Sigmoid colon (tissue), 7 donors: ENCODE measurements around the gene HEPHL1. TPM values are rescaled to one million over a fixed set of nuclear protein-coding genes. Genes with fewer than 3 reads are reported as not detected.
"Not testable (repeated sequence)": the region's sequence is repeated elsewhere in the genome, so short reads cannot be mapped to it uniquely, and the experiment has no call there.

ENCODE experiments used
- DNase-seq: peaks from one replicate; pipeline ENCODE4 v3.0.0-alpha.2; 2019
- H3K27ac ChIP-seq, 4 donors: fragments of 200-600 bp; sonication (generic); one replicate each; pipeline ENCODE4 v1.5.1; 2016 to 2019; ENCODE audit warnings: mild to moderate bottlenecking in 1 of 4
- H3K27me3 ChIP-seq, 3 donors: fragments of 200-600 bp; sonication (generic); one replicate each; pipeline ENCODE4 v1.5.1; 2019; ENCODE audit warnings: mild to moderate bottlenecking in 1 of 3
- H3K36me3 ChIP-seq, 4 donors: fragments of 200-600 bp; sonication (generic); one replicate each; pipeline ENCODE4 v1.5.1; 2016 to 2019
- H3K4me1 ChIP-seq, 4 donors: fragments of 200-600 bp; sonication (generic); one replicate each; pipeline ENCODE4 v1.5.1; 2017 to 2019
- H3K4me3 ChIP-seq, 4 donors: fragments of 200-600 bp; sonication (generic); one replicate each; pipeline ENCODE4 v1.5.1; 2017 to 2019; ENCODE audit warnings: mild to moderate bottlenecking in 2 of 4, moderate library complexity in 1 of 4
- H3K9me3 ChIP-seq, 4 donors: fragments of 200-600 bp in 3 of 4; sonication (generic) in 3 of 4; one replicate each; pipeline versions ENCODE4 v1.5.1 to v1.6.1; 2013 to 2019
- CTCF ChIP-seq, 4 experiments: fragments of 450-650 bp in 3 of 4; fragments of 200-600 bp in 1 of 4; IDR thresholded peaks; one replicate each; pipeline ENCODE4 v1.5.1; 2016 to 2019; ENCODE audit warnings: antibody characterized with exemption in 4 of 4, mild to moderate bottlenecking in 3 of 4, moderate library complexity in 2 of 4
- EP300 ChIP-seq, 4 donors: sonication (generic); formaldehyde crosslinking; IDR thresholded peaks; one replicate each; pipeline ENCODE4 v1.6.1; 2017; ENCODE audit warnings: antibody characterized with exemption in 4 of 4
- POLR2A ChIP-seq, 2 donors: fragments of 450-650 bp; IDR thresholded peaks; one replicate each; pipeline ENCODE4 v1.6.1; 2016; ENCODE audit warnings: antibody characterized with exemption in 2 of 2, mild to moderate bottlenecking in 2 of 2, moderate library complexity in 2 of 2
- POLR2AphosphoS5 ChIP-seq, 4 donors: sonication (generic); formaldehyde crosslinking; IDR thresholded peaks; one replicate each; pipeline ENCODE4 v1.6.1; 2017; ENCODE audit warnings: antibody characterized with exemption in 4 of 4
- WGBS, 2 donors: extraction: QIAGEN DNeasy Blood & Tissue Kit; methylation state at CpG; one replicate each; pipeline ENCODE4 v1.1.7; 2013; 5-methylcytosine and 5-hydroxymethylcytosine counted together
- intact Hi-C: fragments of 100-400 bp; cut with DNase I; formaldehyde crosslinking; loops from one replicate; pipeline ENCODE4 v1.15.1; 2023
- polyA plus RNA-seq, 3 donors: library from polyadenylated mRNA; stranded (reverse); fragments of 200-250 nt; gene quantifications; one replicate each; pipeline ENCODE4 v1.2.3, GENCODE V29; 2013
- total RNA-seq, 4 donors: library from RNA; depleted of rRNA; stranded (reverse); fragments of >200 nt; gene quantifications; one replicate each; pipeline ENCODE4 v1.1.0, GENCODE V29; 2016
- donor health status: healthy with polysubstance abuse.
- donor health status: Bipolar disorder and iron deficiency.
- donor health status: healthy.

Gene HEPHL1
- total and polyA plus RNA-seq, 7 donors, result not detected

GRCh38 chr11:94151903-94152677 lies 130.9 kb downstream of the HEPHL1 start:
- DNase-seq, result no peak
- Histone ChIP-seq H3K27me3 (no peaks in the 10 kb centered on the region), H3K36me3 (peaks cover 0 to 14% (median 0%) of the 10 kb centered on the region in 4 donors), H3K4me1 (peaks cover 0 to 50% (median 50%) of the 10 kb centered on the region in 4 donors), H3K9me3 (no peaks in the 10 kb centered on the region), H3K27ac (peak overlapping the region in 3 of 4 donors; percentile 4 to 30 (median 18)), H3K4me3 (no peak overlapping the region)
- TF ChIP-seq EP300 (IDR thresholded peaks at IDR 0.05), result no peak
- TF ChIP-seq CTCF (IDR thresholded peaks at IDR 0.05), result no peak
- no peak for TF ChIP-seq POLR2AphosphoS5 (IDR thresholded peaks at IDR 0.05)
- no peak for TF ChIP-seq POLR2A (IDR thresholded peaks at IDR 0.05)
- intact Hi-C loops, result no loop called here
- whole genome bisulfite sequencing, 2 donors, result 89 to 93% methylated on average over 6 of the region's 6 CpGs

DNA sequence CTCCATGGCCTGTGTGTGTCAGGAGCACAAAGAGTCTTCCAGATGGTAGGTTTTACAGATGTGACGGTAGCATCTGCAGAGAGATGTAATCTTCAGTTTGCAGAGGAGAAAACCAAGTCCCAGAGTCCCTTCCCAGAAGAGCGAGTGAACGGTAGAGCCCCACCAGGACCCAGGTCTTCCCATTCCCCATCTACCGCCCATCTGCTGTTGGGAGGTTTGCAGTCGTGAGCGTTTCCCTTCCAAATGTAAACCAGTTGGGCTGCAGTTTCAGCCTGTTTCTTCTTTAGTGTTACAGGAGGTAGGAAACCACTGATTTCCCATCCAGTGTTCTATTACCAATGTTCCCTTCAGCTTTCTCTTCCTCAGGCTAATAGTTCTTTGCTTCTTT lies 131.5 kb downstream of the HEPHL1 start:
- peaks cover 0 to 50% (median 45%) of the 10 kb centered on the region in 4 donors for H3K4me1 ChIP-seq
- 91 to 92% methylated on average over 6 of the region's 6 CpGs for WGBS, 2 donors
- no peak overlapping the region for H3K4me3 ChIP-seq
- peak overlapping the region in 3 of 4 donors; percentile 4 to 19 (median 18) for H3K27ac ChIP-seq
- peaks cover 0 to 14% (median 0%) of the 10 kb centered on the region in 4 donors for H3K36me3 ChIP-seq
- DNase-seq, result no peak
- no peaks in the 10 kb centered on the region for H3K27me3 ChIP-seq
- no peak for TF ChIP-seq POLR2AphosphoS5 (IDR thresholded peaks at IDR 0.05)
- TF ChIP-seq EP300 (IDR thresholded peaks at IDR 0.05), result no peak
- no peak for TF ChIP-seq POLR2A (IDR thresholded peaks at IDR 0.05)
- TF ChIP-seq CTCF (IDR thresholded peaks at IDR 0.05), result no peak
- H3K9me3 ChIP-seq, result no peaks in the 10 kb centered on the region
- intact Hi-C loops, result no loop called here

DNA sequence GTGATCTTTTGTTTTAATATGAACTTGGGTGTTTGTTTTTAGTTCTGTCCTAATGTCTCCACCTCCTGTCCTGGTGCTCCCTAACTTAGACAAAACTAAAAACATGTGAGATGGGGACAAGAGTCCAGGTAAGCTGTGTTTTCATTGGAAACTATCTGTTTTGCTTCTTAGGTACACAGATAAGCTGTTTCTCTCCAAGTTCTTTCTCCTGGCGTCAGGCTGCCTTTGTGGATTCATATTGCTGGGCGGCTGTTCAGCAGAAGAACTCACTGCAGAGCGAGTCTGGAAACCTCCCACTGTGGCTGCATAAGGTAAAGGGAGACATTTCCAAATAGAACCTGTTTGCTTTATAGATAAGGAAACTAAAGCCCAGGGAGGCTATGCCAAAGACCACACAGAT lies 132.2 kb downstream of the HEPHL1 start:
- H3K4me3 ChIP-seq, result no peak overlapping the region
- peaks cover 0 to 14% (median 0%) of the 10 kb centered on the region in 4 donors for H3K36me3 ChIP-seq
- peaks cover 0 to 50% (median 41%) of the 10 kb centered on the region in 4 donors for H3K4me1 ChIP-seq
- no peak for TF ChIP-seq POLR2AphosphoS5 (IDR thresholded peaks at IDR 0.05)
- no peak for TF ChIP-seq POLR2A (IDR thresholded peaks at IDR 0.05)
- no peak for TF ChIP-seq EP300 (IDR thresholded peaks at IDR 0.05)
- TF ChIP-seq CTCF (IDR thresholded peaks at IDR 0.05), result no peak
- no peak for DNase-seq
- H3K9me3 ChIP-seq, result no peaks in the 10 kb centered on the region
- 69 to 90% methylated on average over 3 of the region's 3 CpGs for WGBS, 2 donors
- H3K27ac ChIP-seq, result no peak overlapping the region
- intact Hi-C loops, result no loop called here
- H3K27me3 ChIP-seq, result no peaks in the 10 kb centered on the region

DNA sequence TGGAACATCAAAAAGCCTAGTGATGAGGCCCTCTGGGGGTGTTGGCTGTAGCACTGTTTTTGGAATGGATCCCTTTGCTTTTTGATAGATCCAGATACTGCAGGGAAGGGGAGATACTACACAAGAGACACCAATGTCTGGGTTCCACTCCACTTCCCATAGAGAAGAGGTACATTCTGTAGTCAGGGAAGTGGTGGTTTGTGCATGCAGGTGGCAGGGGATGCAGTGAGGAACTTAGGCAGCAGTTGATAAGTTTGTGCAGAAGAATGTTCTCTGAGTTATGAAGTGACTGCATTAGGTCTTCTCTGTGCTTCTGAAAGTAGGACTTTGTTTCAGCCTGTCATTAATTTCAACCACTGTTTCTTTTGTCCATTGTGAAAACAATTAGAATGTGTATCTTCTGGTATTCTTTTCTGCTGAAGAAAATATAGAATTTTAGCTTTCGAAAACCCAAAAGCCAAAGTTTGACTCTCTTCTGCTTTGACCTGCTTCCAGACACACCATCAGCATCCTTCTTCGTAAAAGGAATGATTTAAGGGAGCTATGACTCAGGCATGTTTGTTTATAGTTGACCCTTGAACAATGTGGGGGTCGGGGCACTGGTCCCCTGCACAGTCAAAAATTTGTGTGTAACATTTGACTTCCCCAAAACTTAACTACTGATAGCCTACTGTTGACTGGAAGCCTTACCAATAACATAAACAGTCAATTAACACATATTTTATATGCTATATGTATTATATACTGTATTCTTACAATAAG lies 133.1 kb downstream of the HEPHL1 start:
- peaks cover 0 to 42% (median 36%) of the 10 kb centered on the region in 4 donors for H3K4me1 ChIP-seq
- WGBS, 2 donors, result 65 to 72% methylated on average over 3 of the region's 3 CpGs

GRCh38 chr11:94157339-94157738 lies 136.2 kb downstream of the HEPHL1 start:
- intact Hi-C loops, H3K4me3 ChIP-seq, H3K9me3 ChIP-seq, H3K27me3 ChIP-seq, H3K27ac ChIP-seq, DNase-seq: not testable (repeated sequence)
- peaks cover 0 to 12% (median 9%) of the 10 kb centered on the region in 4 donors for H3K4me1 ChIP-seq
- 91 to 97% methylated on average over 3 of the region's 3 CpGs for WGBS, 2 donors
- peaks cover 0 to 14% (median 0%) of the 10 kb centered on the region in 4 donors for H3K36me3 ChIP-seq

More for the DNA sequence above, 133.1 kb downstream of the HEPHL1 start:
- Histone ChIP-seq H3K27ac (no peak overlapping the region), H3K4me3 (no peak overlapping the region), H3K27me3 (no peaks in the 10 kb centered on the region), H3K36me3 (peaks cover 0 to 14% (median 0%) of the 10 kb centered on the region in 4 donors), H3K9me3 (no peaks in the 10 kb centered on the region)
- no peak for TF ChIP-seq POLR2AphosphoS5 (IDR thresholded peaks at IDR 0.05)
- no peak for TF ChIP-seq CTCF (IDR thresholded peaks at IDR 0.05)
- DNase-seq, result no peak
- intact Hi-C loops, result no loop called here
